ENCODE results near the gene ETS1.

- TF ChIP-seq EZH2 (IDR thresholded peaks at IDR 0.05; ENCODE audit: borderline replicate concordance, low read length) (no peak), CTCF (IDR thresholded peaks at IDR 0.05; ENCODE audit: low read length) (no peak)
Observed at GRCh38 chr11:128603003-128603696, 15.8 kb upstream of the ETS1 start.

All from OCI-LY1 (cell line).